Cardiac fibroblast (primary cell): ENCODE measurements around the gene KCNC2.

Experiments
- DNase-seq, 2 donors: peaks; one replicate each; pipeline versions ENCODE4 v3.0.0 to v3.0.0-alpha.2; 2010; ENCODE audit warnings: low read depth in 2 of 2
- H3K4me3 ChIP-seq, 2 donors: replicated peaks in 1 of 2; 1 replicate in 1 of 2; 2 replicates in 1 of 2; pipeline ENCODE4 v1.5.1; 2011; ENCODE audit warnings: low read depth in 2 of 2, low read length in 2 of 2, mild to moderate bottlenecking in 2 of 2, moderate library complexity in 1 of 2
- CTCF ChIP-seq: IDR thresholded peaks from one replicate; pipeline ENCODE4 v1.5.1; 2011; ENCODE audit warnings: low read depth, mild to moderate bottlenecking, low read length, inconsistent platforms

The KCNC2 gene

GRCh38 chr12:75116646-75117198 is 92.9 kb downstream of the KCNC2 start:
- TF ChIP-seq CTCF = no peak
- DNase-seq = no peak
- no peak overlapping the region for H3K4me3 ChIP-seq

- TF ChIP-seq CTCF = no peak
- no peak overlapping the region for H3K4me3 ChIP-seq
- no peak for DNase-seq
Observed at GRCh38 chr12:75115748-75116147, 93.9 kb downstream of the KCNC2 start.

- no peak for TF ChIP-seq CTCF
- H3K4me3 ChIP-seq = no peak overlapping the region
- DNase-seq = no peak
Observed at GRCh38 chr12:75103822-75104221, 105.8 kb downstream of the KCNC2 start.

GRCh38 chr12:75101781-75102180 is 107.9 kb downstream of the KCNC2 start:
- DNase-seq = no peak

GRCh38 chr12:75099210-75099609 is 110.4 kb downstream of the KCNC2 start:
- no peak for DNase-seq
- TF ChIP-seq CTCF = no peak
- no peak overlapping the region for H3K4me3 ChIP-seq

More at GRCh38 chr12:75101781-75102180, 107.9 kb downstream of the KCNC2 start:
- no peak overlapping the region for H3K4me3 ChIP-seq
- TF ChIP-seq CTCF = no peak

GRCh38 chr12:75097003-75097402 is 112.6 kb downstream of the KCNC2 start:
- no peak for DNase-seq
- no peak for TF ChIP-seq CTCF
- no peak overlapping the region for H3K4me3 ChIP-seq

GRCh38 chr12:75087654-75088053 is 122.0 kb downstream of the KCNC2 start:
- no peak for TF ChIP-seq CTCF
- no peak overlapping the region for H3K4me3 ChIP-seq
- peak in 1 of 2 donors; percentile 1 for DNase-seq
